NCI-H1105 (cell line): ENCODE measurements around the gene TFAM.

Experiments used
- DNase-seq: peaks from one replicate; lab custom pipeline; 2025; lab: John Stamatoyannopoulos, UW

TFAM gene

GRCh38 chr10:58433571-58433970 lies 48.4 kb downstream of the TFAM start:
- DNase-seq = no peak

DNA sequence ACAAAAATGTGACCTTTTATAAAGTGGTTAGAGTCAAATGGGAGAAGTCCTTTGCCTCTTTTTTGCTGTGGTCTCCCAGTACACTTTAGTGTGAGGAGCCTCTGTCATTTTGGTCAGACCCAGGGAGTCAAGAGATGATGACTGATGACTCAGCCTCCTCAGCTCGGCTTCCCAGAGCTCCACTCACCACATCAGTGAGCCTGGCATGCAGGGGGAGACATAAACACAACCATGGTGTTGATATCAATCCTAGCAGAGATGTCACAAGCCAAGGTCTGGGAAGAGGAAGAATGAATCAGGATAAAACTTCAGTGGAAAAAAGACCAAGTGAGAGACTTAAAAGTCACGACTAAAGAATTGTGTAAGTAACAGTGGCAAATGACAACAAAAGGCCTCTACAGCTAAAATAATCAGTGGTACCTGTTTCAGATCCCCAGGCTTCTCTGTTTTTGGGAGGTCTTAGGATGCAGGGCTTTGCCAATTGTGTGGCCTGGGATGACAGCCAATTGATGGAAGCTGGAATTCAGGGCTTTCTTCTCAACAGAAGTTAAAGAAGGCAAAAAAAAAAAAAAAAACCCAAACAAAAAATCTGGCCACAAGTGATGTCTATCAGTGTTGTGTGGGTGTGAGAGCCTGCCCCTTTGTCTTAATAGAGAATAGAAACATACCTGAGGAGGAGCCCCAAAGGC lies 50.2 kb downstream of the TFAM start:
- DNase-seq = no peak

GRCh38 chr10:58436071-58436470 lies 50.9 kb downstream of the TFAM start:
- no peak for DNase-seq

DNA sequence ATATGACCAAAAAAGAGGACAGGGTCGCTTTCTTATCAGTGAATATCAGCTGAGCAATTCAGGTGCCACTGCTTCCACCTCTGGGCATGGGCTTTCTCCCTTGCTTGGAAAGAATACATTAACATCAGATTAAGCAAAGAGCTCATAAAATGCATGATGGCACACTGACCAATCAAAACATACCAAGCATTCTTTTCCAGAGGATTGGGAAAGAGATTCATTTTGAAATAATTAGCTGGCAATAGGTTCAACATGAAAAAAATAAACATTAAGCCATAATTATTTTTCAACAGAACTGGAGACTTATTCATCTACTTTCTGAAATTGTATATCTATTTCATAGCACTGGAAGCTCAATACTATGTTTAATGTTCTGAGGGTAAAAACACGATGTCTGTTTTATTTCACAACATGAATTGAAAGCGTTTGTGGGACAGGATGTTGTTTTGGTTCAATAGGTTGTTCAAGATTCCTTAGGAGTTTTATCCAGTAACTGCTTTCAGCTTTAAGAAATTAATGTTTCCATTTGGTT lies 53.2 kb downstream of the TFAM start:
- no peak for DNase-seq

DNA sequence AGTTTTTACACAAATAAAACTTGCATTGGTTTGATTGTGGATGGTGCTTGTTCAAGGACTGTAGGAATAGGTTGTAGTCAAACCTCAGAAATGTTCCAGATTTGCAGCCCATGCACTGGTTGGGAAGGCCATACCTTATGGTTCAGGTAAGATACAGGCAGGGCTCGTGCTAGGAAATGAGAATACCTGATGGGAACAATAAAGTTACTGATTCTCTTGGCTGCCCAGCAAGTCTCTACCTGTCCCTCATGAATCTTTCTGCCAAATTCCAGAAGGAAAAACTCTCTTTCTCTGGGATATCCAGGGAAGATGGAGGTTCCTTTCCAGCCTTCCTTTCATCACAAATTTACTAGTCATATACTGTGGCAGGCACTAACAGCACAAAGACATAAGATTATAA lies 53.8 kb downstream of the TFAM start:
- no peak for DNase-seq

DNA sequence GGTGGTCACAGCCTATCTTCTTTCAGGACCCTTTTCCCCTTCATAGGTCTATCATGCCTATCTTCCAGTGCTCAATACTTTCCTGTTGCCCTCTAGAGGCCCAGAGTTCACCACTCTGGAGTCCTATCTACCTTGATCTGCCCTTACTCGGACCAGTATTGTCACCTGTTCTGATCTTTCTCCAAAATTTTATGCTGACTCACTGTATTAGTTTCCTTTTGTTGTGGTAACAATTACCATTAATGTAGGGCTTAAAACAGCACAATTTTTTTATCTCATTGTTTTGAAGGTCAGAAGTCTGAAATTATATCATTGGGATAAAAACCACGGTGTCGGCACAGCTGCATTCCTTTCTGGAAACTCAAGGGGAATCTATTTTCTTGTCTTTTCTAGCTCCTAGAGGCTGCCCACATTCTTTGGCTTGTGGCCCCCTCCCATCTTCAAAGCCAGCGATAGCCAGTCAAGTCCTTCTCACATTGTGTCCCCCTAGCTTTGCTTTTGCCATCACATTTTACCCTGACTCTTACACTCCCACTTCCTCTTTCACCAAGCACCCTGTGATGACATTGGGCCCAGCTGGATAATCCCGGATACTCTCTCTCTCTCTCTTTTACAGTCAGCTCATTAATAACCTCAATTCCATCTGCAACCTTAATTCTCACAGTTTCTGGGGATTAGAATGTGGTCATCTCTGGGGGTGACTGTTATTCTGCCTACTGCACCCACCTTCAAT lies 54.6 kb downstream of the TFAM start:
- DNase-seq = no peak

- no peak for DNase-seq
Measured at GRCh38 chr10:58440484-58440883, 55.3 kb downstream of the TFAM start.

- DNase-seq = no peak
Measured at GRCh38 chr10:58444321-58444720, 59.1 kb downstream of the TFAM start.

- no peak for DNase-seq
Measured at GRCh38 chr10:58444876-58445275, 59.7 kb downstream of the TFAM start.

DNA sequence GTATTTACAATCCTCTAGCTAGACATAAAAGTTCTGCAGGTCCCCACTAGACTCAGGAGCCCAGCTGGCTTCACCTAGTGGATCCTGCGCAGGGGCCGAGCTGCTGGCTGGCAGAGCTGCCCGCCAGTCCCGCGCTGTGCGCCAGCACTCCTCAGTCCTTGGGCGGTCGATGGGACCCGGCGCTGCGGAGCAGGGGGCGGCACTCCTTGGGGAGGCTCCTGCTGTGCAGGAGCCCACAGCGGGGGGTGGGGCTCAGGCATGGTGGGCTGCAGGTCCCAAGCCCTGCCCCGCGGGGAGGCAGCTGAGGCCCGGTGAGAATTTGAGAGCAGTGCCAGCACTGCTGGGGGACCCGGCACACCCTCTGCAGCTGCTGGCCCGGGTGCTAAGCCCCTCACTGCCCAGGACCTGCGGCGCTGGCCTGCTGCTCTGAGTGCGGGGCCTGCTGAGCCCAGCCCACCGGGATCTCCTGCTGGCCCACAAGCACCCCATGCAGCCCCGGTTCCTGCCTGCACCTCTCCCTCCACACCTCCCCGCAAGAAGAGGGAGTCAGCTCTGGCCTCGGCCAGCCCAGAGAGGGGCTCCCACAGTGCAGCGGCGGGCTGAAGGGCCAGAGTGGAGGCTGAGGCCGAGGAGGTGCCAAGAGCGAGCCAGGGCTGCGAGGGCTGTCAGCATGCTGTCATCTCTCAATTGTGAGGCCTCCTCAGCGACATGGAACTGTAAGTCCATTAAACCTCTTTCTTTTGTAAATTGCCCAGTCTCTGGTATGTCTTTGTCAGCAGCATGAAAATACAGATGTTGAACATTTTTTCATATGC lies 63.1 kb downstream of the TFAM start:
- no peak for DNase-seq
